ENCODE data around the gene PRR16. TPM values are rescaled to one million over a fixed set of nuclear protein-coding genes. Genes with fewer than 3 reads are reported as not detected.

PRR16 gene
- total RNA-seq, 1 donor from 2014 or later = 18.3 TPM

DNA sequence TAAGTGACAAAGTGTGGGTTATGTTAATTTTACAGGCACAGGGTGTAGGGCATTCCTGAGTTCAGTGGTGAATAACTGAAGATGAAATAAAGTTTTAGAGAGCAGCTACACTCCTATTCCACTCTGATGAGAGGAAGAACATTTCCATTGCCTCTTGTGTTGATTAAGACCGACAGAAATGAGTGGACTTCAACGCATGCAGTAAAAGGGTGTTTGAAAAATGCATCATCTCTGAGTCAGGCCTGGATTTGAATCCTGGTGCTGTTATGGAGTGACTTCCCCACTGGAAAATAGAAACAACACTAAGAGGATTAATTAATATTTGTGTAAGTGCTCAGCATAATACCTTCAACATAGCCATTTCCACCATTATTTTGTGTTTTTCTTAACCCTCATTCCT lies 86.3 kb downstream of the PRR16 start:
- Mint-ChIP-seq H3K36me3 (ENCODE audit: unreplicated experiment) (peaks cover 2% of the 10 kb centered on the region), H3K4me3 (ENCODE audit: unreplicated experiment) (no peak overlapping the region), H3K9me3 (ENCODE audit: unreplicated experiment) (no peaks in the 10 kb centered on the region), H3K4me1 (ENCODE audit: unreplicated experiment) (peaks cover 37% of the 10 kb centered on the region), H3K27ac (ENCODE audit: unreplicated experiment) (no peak overlapping the region), H3K27me3 (ENCODE audit: unreplicated experiment) (no peaks in the 10 kb centered on the region)
- DNase-seq (ENCODE audit: extremely low spot score, unreplicated experiment) = no peak
- TF ChIP-seq, protein P1, sequence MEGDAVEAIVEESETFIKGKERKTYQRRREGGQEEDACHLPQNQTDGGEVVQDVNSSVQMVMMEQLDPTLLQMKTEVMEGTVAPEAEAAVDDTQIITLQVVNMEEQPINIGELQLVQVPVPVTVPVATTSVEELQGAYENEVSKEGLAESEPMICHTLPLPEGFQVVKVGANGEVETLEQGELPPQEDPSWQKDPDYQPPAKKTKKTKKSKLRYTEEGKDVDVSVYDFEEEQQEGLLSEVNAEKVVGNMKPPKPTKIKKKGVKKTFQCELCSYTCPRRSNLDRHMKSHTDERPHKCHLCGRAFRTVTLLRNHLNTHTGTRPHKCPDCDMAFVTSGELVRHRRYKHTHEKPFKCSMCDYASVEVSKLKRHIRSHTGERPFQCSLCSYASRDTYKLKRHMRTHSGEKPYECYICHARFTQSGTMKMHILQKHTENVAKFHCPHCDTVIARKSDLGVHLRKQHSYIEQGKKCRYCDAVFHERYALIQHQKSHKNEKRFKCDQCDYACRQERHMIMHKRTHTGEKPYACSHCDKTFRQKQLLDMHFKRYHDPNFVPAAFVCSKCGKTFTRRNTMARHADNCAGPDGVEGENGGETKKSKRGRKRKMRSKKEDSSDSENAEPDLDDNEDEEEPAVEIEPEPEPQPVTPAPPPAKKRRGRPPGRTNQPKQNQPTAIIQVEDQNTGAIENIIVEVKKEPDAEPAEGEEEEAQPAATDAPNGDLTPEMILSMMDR (IDR thresholded peaks at IDR 0.05) = no peak

DNA sequence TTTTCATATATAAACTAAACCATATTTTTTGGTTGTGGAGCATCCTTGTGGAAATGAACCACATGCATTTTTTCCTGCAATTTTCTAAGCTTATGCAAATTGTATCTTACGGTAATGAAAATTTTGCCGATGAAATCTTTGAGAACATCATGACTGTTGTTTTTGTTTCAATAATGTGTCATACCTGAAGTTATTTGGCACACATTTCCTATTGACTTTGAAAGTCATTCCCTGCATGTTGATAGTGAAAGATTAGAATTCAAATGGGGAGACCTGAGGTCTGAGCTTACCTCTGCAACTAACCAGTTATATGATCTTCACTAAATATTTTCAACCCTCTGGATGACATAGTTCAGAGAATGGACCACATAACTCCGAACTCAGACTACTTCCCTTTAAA lies 88.5 kb downstream of the PRR16 start:
- H3K27me3 Mint-ChIP-seq (ENCODE audit: unreplicated experiment) = no peaks in the 10 kb centered on the region
- H3K9me3 Mint-ChIP-seq (ENCODE audit: unreplicated experiment) = no peaks in the 10 kb centered on the region
- H3K4me1 Mint-ChIP-seq (ENCODE audit: unreplicated experiment) = peaks cover 31% of the 10 kb centered on the region
- H3K4me3 Mint-ChIP-seq (ENCODE audit: unreplicated experiment) = no peak overlapping the region
- peaks cover 8% of the 10 kb centered on the region for H3K36me3 Mint-ChIP-seq (ENCODE audit: unreplicated experiment)
- TF ChIP-seq, protein P1 (IDR thresholded peaks at IDR 0.05) = no peak
- no peak for DNase-seq (ENCODE audit: extremely low spot score, unreplicated experiment)
- no peak overlapping the region for H3K27ac Mint-ChIP-seq (ENCODE audit: unreplicated experiment)

DNA sequence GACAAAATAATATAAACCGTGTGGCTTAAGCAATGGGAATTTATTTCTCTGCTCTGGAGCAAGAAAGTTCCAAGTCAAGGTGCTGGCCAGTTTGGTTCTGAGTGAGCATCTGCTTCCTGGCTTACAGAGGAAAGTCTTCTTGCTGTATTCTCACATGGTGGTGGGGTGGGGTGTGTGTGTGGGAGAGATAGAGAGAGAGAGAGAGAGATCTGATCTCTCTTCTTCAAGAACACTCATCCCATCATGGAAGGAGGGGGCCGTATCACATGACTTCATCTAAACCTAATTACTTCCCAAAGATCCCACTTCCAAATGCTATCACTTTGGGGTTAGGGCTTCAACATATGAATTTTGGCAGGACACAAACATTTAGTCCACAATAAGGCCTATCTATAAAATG lies 91.2 kb downstream of the PRR16 start:
- H3K27me3 Mint-ChIP-seq (ENCODE audit: unreplicated experiment) = no peaks in the 10 kb centered on the region
- H3K36me3 Mint-ChIP-seq (ENCODE audit: unreplicated experiment) = peaks cover 11% of the 10 kb centered on the region
- no peak overlapping the region for H3K4me3 Mint-ChIP-seq (ENCODE audit: unreplicated experiment)
- no peak overlapping the region for H3K27ac Mint-ChIP-seq (ENCODE audit: unreplicated experiment)
- H3K4me1 Mint-ChIP-seq (ENCODE audit: unreplicated experiment) = peaks cover 19% of the 10 kb centered on the region
- peaks cover 15% of the 10 kb centered on the region for H3K9me3 Mint-ChIP-seq (ENCODE audit: unreplicated experiment)
- TF ChIP-seq, protein P1 (IDR thresholded peaks at IDR 0.05) = no peak
- no peak for DNase-seq (ENCODE audit: extremely low spot score, unreplicated experiment)

DNA sequence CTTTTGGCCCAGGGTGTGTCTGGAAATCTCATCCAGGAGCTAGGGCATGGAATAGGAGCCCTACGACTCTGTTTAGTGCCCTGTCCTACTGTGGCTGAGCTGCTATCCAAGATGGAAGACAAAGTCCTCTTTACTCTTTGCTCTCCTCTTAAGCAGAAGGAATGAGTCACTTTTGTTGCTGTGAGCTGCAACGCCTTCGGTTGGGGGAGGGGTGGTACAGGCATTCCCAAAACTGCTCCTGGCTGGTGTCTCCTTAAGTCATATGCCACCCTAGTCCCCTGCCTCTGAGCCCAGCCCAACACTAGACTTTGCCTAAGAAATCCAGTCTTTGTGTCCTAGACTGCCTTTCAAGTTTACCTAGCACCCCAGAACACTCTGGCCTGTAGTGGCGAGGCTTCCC lies 99.9 kb downstream of the PRR16 start:
- DNase-seq (ENCODE audit: extremely low spot score, unreplicated experiment) = no peak
- no peaks in the 10 kb centered on the region for H3K27me3 Mint-ChIP-seq (ENCODE audit: unreplicated experiment)
- H3K9me3 Mint-ChIP-seq (ENCODE audit: unreplicated experiment) = peaks cover 17% of the 10 kb centered on the region
- H3K27ac Mint-ChIP-seq (ENCODE audit: unreplicated experiment) = no peak overlapping the region
- TF ChIP-seq, protein P1 (IDR thresholded peaks at IDR 0.05) = no peak
- no peak overlapping the region for H3K4me3 Mint-ChIP-seq (ENCODE audit: unreplicated experiment)
- H3K4me1 Mint-ChIP-seq (ENCODE audit: unreplicated experiment) = peaks cover 12% of the 10 kb centered on the region
- peaks cover 3% of the 10 kb centered on the region for H3K36me3 Mint-ChIP-seq (ENCODE audit: unreplicated experiment)

DNA sequence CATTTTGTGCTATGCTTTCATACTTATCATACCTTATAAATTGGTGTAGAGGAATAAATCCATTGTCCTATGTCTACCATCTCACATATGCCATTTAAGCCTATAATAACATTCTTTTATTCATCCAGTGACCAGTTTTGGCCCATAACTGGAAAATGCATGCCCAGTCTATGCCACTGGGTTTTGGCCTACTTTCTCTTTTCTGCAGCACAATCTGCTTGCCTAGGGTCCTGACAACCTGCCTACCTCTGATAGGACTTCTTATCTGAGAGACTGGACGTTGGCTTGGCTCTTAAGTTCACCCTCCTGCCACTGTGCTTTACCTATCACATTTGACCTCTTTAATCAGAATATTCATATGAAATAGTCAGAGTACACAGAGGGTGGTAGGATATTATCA lies 103.0 kb downstream of the PRR16 start:
- Mint-ChIP-seq H3K4me3 (ENCODE audit: unreplicated experiment) (no peak overlapping the region), H3K9me3 (ENCODE audit: unreplicated experiment) (peaks cover under 1% of the 10 kb centered on the region), H3K4me1 (ENCODE audit: unreplicated experiment) (peaks cover 12% of the 10 kb centered on the region), H3K36me3 (ENCODE audit: unreplicated experiment) (peaks cover 2% of the 10 kb centered on the region), H3K27ac (ENCODE audit: unreplicated experiment) (no peak overlapping the region), H3K27me3 (ENCODE audit: unreplicated experiment) (no peaks in the 10 kb centered on the region)
- TF ChIP-seq, protein P1 (IDR thresholded peaks at IDR 0.05) = no peak
- no peak for DNase-seq (ENCODE audit: extremely low spot score, unreplicated experiment)
